Stimulated activated naive CD8-positive, alpha-beta T cell treated with anti-CD3 and anti-CD28 coated beads, Interleukin-15, Interleukin-2, amounts not matched to agents 100 U/mL and 50 U/mL, for 24 hours (primary cell): Measurements from ENCODE around the gene RNF217.

ENCODE experiments used
- ATAC-seq: fragments of 150-1000 bp; cut with Tn5 transposase; one replicate; pipeline ENCODE4 v1.10.0; 2021
- DNase-seq: peaks from one replicate; pipeline ENCODE4 v3.0.0; 2021

The RNF217 gene

GRCh38 chr6:125098253-125098652, 136.0 kb downstream of the RNF217 start:
- DNase-seq (no peak), ATAC-seq (no peak)

DNA sequence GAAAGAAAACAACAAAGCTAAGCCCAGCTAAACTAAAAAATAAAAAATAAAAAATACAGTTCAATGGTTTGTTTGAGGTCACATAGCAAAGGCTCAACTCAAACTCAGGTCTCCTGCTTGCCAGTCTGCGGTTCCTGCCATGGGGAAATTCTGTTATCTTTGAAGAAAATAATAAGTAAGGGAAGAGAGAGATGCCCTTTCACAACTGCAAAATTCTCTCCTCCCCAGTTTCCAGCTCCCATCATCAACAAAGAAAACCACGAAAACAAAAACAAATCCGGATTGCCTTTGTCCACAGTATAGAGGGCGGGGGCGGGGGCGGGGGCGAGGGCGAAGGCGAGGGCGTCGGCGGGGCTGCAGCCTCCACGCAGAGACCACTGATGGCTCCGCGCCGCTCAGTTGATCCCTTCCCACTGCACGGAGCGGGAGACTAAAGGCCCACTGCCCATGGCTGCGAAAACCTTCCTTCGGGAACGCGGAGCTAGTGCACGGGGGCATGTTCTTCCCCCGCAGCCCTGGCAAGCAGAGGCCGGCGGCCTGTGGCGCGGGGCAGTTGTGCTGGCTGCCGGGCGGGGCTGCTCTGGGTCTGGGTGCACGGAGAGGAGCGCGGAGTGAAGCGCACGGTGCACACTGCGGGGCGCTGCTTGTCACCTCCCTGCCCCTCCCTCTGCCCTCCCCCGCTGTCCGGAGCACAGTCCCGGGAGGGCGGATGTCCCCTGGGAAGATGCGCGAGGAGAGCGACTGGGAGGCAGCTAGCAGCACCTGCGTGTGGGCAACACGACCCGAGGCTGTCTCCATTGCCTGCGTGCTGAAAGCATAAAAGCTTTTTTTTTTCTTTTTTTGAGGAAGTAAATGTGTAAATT, 137.2 kb downstream of the RNF217 start:
- DNase-seq (peak; percentile 18), ATAC-seq (peak; percentile 30)

GRCh38 chr6:125100074-125100652, 137.9 kb downstream of the RNF217 start:
- ATAC-seq (no peak), DNase-seq (no peak)

GRCh38 chr6:125101128-125101527, 138.9 kb downstream of the RNF217 start:
- DNase-seq (no peak), ATAC-seq (no peak)

GRCh38 chr6:125101631-125102030, 139.4 kb downstream of the RNF217 start:
- DNase-seq (no peak), ATAC-seq (peak; percentile 17)

DNA sequence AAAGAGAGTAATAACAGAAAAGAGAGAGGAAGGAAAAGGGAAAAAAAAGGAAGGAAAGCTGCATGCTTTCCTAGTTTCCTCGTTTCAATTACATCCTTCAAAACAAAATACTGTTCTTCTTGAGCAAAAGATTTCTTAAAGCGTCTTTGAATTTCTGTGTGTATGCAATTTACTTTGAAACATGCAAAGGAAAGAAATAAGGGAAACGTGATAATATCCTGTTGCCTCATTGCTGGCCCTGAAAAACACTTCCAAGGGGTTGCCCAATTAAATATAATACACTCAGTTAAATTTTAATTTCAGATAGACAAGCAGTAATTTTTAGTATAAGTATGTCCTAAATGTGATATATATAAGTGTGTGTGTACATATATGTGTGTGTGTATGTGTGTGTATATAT, 140.2 kb downstream of the RNF217 start:
- DNase-seq (no peak), ATAC-seq (no peak)

DNA sequence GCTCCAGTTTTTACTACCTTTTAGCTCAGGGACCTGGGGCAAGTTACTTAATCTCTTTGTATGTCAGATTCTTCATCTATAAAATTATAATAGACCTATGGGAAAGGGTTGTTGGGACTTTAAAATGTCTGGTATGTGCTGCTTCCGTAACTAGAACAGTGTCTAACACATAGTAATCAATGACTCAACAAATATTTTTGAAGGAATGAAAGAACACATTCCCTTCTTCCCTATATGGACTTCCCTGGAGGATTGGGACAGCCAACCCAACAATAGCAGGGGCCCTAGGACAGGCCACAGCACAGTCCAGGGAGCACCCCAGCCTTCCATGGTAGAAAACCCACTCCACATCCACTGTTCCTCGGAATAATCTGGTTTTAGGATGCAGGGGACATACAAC, 140.7 kb downstream of the RNF217 start:
- DNase-seq = no peak
- ATAC-seq = no peak

GRCh38 chr6:125104425-125104824, 142.2 kb downstream of the RNF217 start:
- ATAC-seq (no peak), DNase-seq (no peak)

DNA sequence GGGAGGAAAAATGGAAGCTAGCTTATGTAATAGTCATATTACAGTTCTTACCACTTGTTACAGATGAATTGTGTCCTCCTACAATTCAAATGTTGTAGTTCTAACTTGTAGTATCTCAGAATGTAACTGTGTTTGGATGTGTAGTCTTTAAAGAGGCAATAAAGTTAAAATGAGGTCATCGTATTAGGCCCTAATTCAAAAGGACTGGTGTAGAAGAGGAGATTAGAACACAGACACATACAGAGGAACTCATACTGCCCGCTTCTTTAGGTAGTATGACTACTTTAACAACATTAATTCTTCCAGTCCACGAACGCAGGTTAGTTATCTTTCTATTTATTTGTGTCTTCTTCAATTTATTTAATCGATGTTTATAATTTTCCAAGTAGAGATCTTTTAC, 144.8 kb downstream of the RNF217 start:
- no peak for ATAC-seq

DNA sequence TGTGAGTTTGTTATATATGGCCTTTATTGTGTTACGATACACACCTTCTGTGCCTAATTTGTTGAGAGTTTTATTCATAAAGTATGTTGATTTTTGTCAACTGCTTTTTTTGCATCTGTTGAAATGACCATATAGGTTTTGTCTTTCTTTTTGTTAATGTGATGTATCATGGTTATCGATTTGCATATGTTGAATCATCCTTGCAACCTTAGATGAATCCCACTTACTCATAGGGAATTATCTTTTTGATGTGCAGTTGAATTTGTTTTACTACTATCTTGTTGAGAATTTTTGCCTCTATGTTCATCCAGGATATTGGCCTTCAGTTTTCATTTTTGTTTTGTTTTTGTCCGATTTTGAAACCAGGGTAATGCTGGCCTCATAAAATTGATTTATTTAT, 145.7 kb downstream of the RNF217 start:
- no peak for DNase-seq
- ATAC-seq = no peak

More for the DNA sequence above, 144.8 kb downstream of the RNF217 start:
- no peak for DNase-seq

DNA sequence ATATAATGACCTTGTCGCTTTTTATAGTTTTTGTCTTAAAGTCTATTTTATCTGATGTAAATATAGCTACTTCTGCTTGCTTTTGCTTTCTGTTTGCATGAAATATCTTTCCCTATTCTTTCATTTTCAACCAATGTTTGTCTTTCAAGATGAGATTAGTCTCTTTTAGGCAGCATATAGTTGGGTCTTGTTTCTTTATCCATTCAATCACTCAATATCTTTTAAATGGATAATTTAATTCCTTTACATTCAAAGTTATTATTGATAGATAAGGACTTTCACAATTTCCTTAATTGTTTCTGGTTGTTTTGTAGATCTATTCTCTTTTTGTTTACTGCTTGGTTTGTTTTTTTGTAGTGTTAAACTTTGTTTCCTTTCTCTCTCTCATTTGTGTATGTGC, 147.8 kb downstream of the RNF217 start:
- no peak for ATAC-seq
- no peak for DNase-seq

- ATAC-seq (no peak), DNase-seq (no peak)
These were observed 149.2 kb downstream of the RNF217 start for GRCh38 chr6:125111219-125111983.

- no peak for DNase-seq
- no peak for ATAC-seq
These were observed 150.7 kb downstream of the RNF217 start for GRCh38 chr6:125112934-125113333.

GRCh38 chr6:125114248-125114858, 152.1 kb downstream of the RNF217 start:
- DNase-seq (peak; percentile 31), ATAC-seq (no peak)

- no peak for ATAC-seq
- no peak for DNase-seq
These were observed 153.9 kb downstream of the RNF217 start for GRCh38 chr6:125116170-125116569.

DNA sequence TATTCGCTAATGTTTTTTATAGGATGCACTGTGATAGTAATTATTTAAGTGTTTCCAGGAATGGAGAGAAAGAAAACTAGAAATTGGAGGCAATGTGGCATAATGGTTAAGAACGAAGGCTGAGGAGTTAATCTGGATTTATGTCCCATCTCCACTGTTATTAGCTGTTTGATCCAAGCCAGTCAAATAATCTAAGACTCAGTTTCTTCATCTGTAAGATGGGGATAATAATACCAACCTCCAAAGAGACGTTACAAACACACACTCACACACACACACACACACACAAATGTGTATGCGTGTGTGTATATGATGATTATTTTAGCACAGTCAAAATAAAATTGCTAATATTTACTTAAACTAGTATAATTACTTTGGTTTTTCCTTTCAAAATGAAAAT, 154.5 kb downstream of the RNF217 start:
- ATAC-seq (no peak), DNase-seq (no peak)

GRCh38 chr6:125117818-125118217, 155.6 kb downstream of the RNF217 start:
- ATAC-seq (no peak), DNase-seq (no peak)

GRCh38 chr6:125120054-125120590, 157.9 kb downstream of the RNF217 start:
- DNase-seq = no peak
- no peak for ATAC-seq

DNA sequence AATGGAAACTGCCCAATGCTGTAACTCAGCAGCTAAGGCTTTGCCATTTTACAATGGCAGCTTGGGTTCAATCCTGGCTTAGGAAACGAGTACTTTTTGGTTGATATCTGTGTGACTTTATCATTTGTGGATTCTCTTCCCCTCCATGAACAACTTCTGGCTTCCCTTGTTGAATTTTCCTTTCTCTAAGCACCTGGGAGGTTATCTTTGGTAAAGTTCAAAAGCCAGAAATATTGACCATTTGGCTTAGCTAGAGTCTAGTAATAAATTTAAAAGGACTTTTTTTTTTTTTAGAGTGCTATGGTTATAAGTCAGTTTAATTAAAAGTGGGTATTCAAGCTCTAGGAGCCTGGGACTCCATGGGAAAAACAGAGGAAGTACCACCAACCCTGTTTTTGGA, 159.7 kb downstream of the RNF217 start:
- ATAC-seq (no peak), DNase-seq (no peak)

DNA sequence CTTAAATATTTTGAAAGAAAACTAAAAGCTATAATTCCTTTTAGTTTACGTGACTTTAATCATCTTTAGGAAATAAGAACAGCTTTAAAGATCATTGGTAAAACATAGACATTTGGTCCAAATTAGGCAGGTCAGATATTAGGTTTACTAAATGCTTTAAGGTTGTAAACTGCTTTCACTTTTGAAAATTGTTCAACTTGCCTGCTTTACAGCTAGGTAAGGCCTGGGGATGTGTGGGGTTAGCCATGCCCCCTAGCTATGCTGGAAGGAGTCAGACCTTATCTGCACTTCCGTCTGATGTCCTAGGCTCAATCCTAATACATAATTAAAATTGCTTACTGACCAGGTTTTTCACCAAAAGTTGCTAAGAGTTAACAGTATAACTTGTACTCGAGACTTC, 160.8 kb downstream of the RNF217 start:
- no peak for DNase-seq

DNA sequence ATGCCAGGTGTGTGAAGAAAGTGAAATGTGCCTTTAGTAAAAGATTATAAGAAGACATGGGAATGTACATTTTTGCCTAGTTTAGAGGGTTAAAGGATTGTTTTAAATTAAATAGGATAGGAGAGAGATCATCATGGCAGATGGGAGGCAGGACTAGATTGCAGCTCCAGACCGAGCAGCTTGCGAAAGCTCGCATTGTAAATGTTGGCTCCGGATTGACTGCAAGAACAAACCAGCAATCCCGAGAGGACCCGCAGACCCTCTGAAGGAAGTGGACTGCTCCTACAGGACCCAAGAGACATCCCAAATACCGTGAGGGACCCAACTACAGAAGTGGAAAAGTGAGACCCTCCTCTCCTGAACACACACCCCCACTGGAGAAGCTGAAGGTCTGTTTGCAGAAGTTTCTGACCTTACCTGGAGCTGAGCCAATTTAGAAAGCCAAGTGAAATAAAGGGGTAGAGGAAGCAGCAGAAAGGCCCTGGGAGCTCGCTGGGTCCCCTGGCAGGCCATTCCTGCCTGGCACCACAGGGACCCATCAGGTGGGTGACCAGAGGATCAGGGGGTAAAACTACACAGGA, 161.3 kb downstream of the RNF217 start:
- DNase-seq = no peak
- no peak for ATAC-seq

More for the DNA sequence above, 160.8 kb downstream of the RNF217 start:
- ATAC-seq = no peak
